Measurements from ENCODE around the gene DPYD.
A peak's percentile ranks its signal among the peaks of the same experiment; 100 is the strongest.

DPYD gene

DNA sequence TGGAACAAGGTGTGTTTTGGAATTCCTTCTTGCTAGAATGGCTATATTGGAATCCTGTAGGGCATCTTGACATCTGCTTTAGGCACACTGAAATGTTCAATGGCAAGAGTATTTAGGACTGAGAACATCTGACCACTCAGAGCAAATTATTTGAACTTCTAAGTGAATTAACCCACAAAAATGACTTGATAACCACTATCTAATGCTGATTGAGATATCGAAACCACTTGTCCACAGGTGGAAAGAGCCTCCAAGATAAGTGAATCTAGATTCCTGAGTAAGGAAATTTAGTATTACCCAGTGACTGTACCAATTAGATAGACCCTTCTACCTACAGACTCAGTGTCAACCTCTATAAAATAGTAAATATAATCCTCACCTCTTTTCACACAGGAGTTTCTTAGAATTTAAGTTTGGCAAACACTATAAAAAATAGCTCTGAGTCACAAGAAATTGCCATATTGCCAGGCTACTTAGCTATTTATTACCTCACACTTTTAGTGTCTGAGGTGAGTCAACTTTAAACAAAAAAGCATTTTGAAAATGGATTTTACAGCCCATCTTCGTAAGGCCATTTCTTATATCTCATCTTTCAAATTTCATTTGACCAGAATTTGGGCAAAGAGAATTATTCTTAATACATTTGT lies 777.5 kb downstream of the DPYD start:
- peak; percentile 58 for DNase-seq (ENCODE audit: low read depth)

DNA sequence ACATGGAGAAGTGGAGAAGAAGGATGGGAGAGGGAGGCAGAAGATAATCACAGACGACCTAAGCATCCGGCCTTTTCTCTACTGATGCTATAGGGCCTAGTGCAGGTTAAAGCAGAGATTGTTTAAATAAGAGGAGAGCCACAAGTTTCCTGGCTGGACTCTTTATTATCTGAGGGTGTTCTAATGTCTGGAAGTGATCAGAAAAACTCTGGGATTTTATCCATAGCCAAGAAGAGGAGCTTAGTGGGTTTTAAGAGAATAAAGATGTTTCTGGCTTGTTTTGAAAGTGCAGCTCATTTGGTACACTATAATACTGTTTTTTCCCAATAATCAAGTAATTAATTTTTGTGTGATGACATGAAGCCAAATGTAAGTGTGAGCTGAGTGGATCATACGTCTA lies 780.2 kb downstream of the DPYD start:
- no peak for DNase-seq (ENCODE audit: low read depth)

- DNase-seq (ENCODE audit: low read depth), result peak; percentile 77
Measured at GRCh38 chr1:97139512-97139911, 781.3 kb downstream of the DPYD start.

GRCh38 chr1:97138515-97139032 lies 782.3 kb downstream of the DPYD start:
- DNase-seq (ENCODE audit: low read depth), result no peak

DNA sequence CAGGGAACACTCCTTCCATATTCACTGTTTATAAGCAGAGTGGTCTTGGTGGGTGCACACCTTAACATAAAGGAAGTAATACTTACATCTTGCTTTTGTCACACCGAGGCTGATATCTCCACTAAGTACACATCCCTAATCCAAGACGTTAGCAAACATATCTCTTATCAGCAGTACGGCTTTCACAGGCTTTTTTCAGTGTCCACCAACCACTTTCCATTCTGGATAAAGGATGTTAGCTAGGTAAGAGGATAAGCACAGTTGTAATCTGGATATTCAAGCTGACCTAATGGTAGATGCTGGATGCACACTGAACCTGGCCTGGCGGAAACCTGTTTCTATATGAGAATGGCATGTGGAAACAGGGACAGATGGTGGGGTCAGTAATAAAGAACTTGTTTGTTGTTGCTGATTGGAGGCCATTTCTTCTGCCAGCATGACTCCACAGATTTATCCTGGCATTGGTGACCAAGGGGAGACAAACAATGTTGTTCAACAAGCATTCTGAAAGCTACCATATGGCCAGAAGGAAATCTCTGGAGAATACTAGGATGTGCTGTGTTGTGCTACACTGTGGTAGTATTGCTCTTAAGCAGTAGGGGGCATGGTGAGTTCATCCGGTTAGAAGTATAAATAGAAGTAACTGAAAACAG lies 782.8 kb downstream of the DPYD start:
- DNase-seq (ENCODE audit: low read depth), result peak; percentile 86

DNA sequence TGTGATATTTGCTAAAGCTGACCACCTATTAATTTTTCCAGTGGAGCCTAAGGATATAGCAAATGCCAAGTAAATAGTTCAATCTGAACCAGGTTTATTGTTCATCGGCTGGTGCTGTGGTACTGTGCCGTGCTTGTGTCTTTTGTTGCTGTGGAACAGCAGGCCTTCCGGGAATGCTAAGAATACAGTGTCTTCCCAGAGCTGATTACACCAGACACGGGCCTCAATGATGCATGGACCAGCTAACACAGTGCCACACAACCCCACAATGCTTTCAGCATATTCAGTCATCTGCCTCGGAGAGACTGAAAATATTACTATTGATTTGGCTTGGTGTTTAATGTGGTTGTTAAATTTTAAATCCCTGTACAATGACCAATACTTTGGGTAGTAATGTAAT lies 783.8 kb downstream of the DPYD start:
- no peak for DNase-seq (ENCODE audit: low read depth)

GRCh38 chr1:97135972-97136371 lies 784.9 kb downstream of the DPYD start:
- DNase-seq (ENCODE audit: low read depth), result no peak

DNA sequence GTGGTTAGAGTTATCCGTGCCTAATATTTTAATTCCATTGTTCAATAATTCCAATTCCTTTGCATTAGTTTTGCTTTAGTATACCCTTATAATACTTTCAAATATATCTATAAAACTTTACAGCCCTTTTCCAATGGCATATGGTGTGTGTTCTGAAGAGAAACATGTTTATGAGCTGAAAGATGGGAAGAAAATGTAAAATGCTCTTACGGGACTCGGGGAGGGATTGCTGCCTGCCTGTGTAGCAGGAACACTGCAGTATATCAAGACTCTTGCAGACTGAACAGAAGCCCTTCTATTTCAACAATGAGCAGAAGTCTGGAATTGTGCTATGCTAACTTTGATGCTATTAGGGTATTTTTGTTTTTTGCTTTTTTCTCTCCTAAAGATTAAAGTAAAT lies 792.4 kb downstream of the DPYD start:
- DNase-seq (ENCODE audit: low read depth), result no peak

- no peak for DNase-seq (ENCODE audit: low read depth)
Measured at GRCh38 chr1:97123717-97124431, 797.0 kb downstream of the DPYD start.

DNA sequence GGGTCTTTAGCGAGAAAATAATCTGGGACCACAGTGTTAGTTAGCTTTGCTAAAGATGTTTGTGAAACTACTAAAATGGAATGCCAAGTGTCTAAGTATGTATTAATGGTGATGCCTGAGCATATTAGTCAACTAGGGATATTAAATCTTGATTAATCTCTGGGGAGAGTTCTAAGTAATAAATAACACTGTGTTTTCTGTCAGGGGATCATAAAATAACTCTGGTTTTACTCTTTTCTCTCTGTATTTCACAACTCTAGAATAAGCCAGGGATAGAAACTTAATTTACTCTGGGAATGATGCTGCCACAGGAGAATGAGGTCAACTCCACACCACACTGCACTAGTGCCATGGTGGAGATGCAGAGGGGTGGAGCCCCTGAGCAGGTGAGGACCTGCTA lies 800.0 kb downstream of the DPYD start:
- no peak for DNase-seq (ENCODE audit: low read depth)

DNA sequence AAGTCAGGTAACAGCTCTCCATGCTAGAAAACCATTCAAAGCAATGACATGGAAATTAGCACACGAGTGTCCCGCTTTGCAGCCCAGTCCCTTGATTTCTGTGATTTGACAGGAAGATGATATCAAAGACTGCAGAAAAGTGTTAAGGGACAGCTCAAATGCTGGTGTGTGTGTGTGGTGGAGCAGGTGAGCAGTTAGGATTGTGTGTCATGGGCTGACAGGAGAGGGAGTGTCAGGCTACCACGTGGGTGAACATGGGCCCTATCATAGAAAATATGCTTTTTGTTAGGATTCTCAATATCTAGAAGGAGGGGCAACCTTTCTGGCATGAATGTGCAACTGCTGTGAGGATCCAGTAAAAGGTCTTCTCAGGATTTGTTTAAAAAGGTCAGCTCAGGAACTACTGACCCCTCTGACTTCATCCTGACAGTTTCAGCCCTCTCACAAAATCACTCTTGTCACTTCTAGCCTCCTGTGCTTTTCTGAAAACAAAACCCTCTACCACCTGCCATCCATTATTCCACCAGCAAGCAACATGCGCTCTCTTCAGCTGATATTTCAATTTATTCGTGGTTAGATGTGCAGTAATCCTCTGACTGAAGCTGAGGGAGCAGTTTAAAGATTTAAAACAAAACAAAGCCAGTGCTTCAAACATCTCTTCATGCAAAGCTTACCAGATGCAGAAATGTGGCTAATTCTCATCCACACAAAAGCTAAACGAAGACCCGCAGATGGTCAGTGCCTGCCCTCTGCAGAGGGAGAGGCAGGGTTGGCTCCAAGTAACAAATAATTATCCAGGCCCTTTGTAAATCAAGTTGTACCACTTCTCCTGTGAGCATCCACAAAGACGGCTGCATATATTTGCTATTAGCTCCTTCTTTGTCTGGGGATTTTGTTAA lies 801.3 kb downstream of the DPYD start:
- no peak for DNase-seq (ENCODE audit: low read depth)

GRCh38 chr1:97114842-97115241 lies 806.0 kb downstream of the DPYD start:
- no peak for DNase-seq (ENCODE audit: low read depth)

GRCh38 chr1:97112442-97112841 lies 808.4 kb downstream of the DPYD start:
- DNase-seq (ENCODE audit: low read depth), result no peak

DNA sequence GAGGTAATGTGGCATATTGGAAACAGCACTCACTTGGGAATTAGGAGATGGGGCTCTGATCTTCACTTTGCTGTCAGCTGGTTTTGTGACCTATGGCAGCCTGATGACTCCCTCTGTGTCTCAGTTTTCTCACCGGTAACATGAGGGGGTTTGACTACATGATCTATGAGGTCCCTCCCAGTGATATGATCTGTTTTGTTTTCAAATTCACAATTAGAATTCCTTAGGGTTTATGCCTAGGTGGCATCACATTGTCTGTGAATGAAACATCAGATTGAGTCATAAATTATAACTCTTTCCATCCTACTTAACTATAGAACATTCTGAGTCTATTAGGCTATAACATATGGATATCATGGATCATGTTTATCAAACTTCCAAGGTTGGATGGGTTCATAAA lies 812.7 kb downstream of the DPYD start:
- peak; percentile 28 for DNase-seq (ENCODE audit: low read depth)

GRCh38 chr1:97105531-97105930 lies 815.3 kb downstream of the DPYD start:
- peak; percentile 13 for DNase-seq (ENCODE audit: low read depth)

DNA sequence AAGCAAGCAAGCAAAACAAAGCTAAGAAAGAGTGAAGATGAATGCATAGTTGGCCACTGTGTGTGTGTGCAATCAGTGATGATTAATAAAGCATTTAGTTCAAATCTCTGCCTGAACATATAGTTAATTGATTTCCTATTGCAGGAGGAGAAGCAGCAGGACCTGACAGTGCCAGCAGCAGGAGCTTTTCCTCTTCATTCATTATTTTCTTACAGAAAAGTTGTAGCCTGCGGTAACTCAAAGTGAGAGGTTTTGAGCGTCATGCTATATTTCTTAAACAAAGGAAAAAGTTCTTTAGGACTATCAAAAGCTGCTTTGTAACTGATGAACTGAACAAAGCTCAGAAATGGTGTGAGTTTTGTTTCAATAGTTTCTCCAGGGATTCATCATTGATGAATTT lies 819.3 kb downstream of the DPYD start:
- no peak for DNase-seq (ENCODE audit: low read depth)

GRCh38 chr1:97097404-97097925 lies 823.4 kb downstream of the DPYD start:
- no peak for DNase-seq (ENCODE audit: low read depth)

GRCh38 chr1:97095764-97096163 lies 825.1 kb downstream of the DPYD start:
- no peak for DNase-seq (ENCODE audit: low read depth)

- peak; percentile 95 for DNase-seq (ENCODE audit: low read depth)
Measured at GRCh38 chr1:97094247-97094972, 826.4 kb downstream of the DPYD start.

DNA sequence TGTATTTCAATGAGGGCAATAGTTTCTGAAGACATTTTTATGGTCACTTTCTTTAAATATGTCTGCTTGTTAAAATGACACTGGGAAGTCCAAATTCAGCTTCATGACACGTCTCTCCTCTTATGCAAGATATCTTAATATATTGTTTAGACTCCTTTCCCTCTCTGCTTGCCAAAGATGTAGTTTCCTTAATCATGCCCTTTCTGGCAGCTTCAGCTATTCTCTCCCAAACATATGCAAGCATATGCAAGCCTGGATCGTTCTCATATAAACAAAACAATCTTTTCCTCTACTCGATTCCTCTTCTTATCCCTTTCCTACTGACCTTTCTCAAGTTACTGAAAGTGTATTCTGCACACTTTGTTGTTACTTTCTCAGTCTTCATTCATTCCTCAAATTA lies 827.1 kb downstream of the DPYD start:
- peak; percentile 78 for DNase-seq (ENCODE audit: low read depth)

GRCh38 chr1:97092824-97093223 lies 828.0 kb downstream of the DPYD start:
- no peak for DNase-seq (ENCODE audit: low read depth)
